ENCODE results near the gene STEAP2. TPM values are rescaled to one million over a fixed set of nuclear protein-coding genes. Genes with fewer than 3 reads are reported as not detected.

The STEAP2 gene
- total RNA-seq, 1 donor from 2014 or later, result 18.7 TPM

GRCh38 chr7:90239625-90240228, 28.2 kb downstream of the STEAP2 start:
- Histone ChIP-seq H3K4me1 (peaks cover 0 to 3% of the 10 kb centered on the region in 2 donors), H3K27me3 (no peaks in the 10 kb centered on the region), H3K36me3 (no peaks in the 10 kb centered on the region), H3K9me3 (no peaks in the 10 kb centered on the region), H3K27ac (no peak overlapping the region), H3K4me3 (no peak overlapping the region)
- no peak for DNase-seq (ENCODE audit: low spot score in 2 of 2)
- intact Hi-C loops (cut with DNase I), result loop anchor here (10.0 kb wide), 1 partner anchor 1025 kb away; the partner anchor contains the start of gene FZD1
- TF ChIP-seq CTCF (IDR thresholded peaks at IDR 0.05), result no peak

DNA sequence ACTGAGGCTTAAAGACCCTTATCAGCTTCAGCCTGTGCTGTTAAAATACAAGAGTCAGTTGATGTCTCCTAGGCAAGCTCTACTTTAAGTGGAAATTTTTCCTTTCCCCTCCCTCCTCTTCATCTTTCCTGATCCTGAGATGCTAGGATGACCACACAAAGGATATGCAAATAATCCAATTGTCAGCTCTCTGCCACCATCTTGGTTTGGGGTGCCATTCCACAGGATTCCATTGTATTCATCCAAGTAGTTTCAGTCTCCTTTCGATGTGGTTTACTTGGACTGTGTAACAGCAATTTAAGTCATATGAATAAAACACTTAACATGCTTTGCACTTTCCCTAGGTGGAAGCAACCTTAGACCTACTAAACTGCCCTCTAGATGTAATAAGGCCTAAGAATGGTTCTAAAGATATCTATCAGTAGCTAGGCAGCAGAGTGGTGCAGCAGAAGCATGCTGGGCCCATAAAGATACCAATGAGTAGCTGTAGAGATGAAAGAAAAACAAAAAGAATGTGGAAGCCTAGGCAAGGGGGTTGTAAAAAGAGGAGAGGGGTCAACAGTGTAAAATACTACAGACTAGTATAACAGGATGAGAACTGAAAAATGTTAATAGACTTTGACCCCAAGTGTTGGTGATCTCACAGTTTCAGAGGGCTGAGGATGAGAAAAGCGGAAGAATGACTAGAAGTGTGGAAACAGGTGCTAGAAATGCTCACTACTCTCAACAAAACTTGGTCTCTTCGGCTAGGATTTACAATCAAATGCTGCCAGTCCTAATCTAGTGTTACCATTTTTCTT, 31.0 kb downstream of the STEAP2 start:
- H3K4me3 ChIP-seq, result no peak overlapping the region
- intact Hi-C loops (cut with DNase I), result loop anchor here (10.0 kb wide), 1 partner anchor 1022 kb away; the partner anchor contains the start of gene FZD1
- H3K4me1 ChIP-seq, result peaks cover 3 to 8% of the 10 kb centered on the region in 2 donors
- no peaks in the 10 kb centered on the region for H3K36me3 ChIP-seq
- TF ChIP-seq CTCF (IDR thresholded peaks at IDR 0.05), result no peak
- no peaks in the 10 kb centered on the region for H3K27me3 ChIP-seq
- no peak overlapping the region for H3K27ac ChIP-seq
- H3K9me3 ChIP-seq, result no peaks in the 10 kb centered on the region
- no peak for DNase-seq (ENCODE audit: low spot score in 2 of 2)

GRCh38 chr7:90243556-90243955, 32.0 kb downstream of the STEAP2 start:
- no peaks in the 10 kb centered on the region for H3K9me3 ChIP-seq
- DNase-seq (ENCODE audit: low spot score in 2 of 2), result no peak
- peaks cover 3 to 8% of the 10 kb centered on the region in 2 donors for H3K4me1 ChIP-seq
- no peak for TF ChIP-seq CTCF (IDR thresholded peaks at IDR 0.05)
- H3K36me3 ChIP-seq, result no peaks in the 10 kb centered on the region
- no peak overlapping the region for H3K4me3 ChIP-seq
- intact Hi-C loops (cut with DNase I), result loop anchor here (10.0 kb wide), 1 partner anchor 1021 kb away; the partner anchor contains the start of gene FZD1
- H3K27ac ChIP-seq, result no peak overlapping the region
- H3K27me3 ChIP-seq, result no peaks in the 10 kb centered on the region

GRCh38 chr7:90244565-90244908, 33.0 kb downstream of the STEAP2 start:
- no peaks in the 10 kb centered on the region for H3K36me3 ChIP-seq
- no peak overlapping the region for H3K27ac ChIP-seq
- H3K27me3 ChIP-seq, result no peaks in the 10 kb centered on the region
- intact Hi-C loops (cut with DNase I), result loop anchor here (2.0 to 10.0 kb wide), 2 partner anchors 16 to 1020 kb away; partner anchors contain the start of gene FZD1
- peaks cover 3 to 8% of the 10 kb centered on the region in 2 donors for H3K4me1 ChIP-seq
- TF ChIP-seq CTCF (IDR thresholded peaks at IDR 0.05), result no peak
- no peaks in the 10 kb centered on the region for H3K9me3 ChIP-seq
- H3K4me3 ChIP-seq, result peak overlapping the region; percentile 88 to 90
- no peak for DNase-seq (ENCODE audit: low spot score in 2 of 2)

DNA sequence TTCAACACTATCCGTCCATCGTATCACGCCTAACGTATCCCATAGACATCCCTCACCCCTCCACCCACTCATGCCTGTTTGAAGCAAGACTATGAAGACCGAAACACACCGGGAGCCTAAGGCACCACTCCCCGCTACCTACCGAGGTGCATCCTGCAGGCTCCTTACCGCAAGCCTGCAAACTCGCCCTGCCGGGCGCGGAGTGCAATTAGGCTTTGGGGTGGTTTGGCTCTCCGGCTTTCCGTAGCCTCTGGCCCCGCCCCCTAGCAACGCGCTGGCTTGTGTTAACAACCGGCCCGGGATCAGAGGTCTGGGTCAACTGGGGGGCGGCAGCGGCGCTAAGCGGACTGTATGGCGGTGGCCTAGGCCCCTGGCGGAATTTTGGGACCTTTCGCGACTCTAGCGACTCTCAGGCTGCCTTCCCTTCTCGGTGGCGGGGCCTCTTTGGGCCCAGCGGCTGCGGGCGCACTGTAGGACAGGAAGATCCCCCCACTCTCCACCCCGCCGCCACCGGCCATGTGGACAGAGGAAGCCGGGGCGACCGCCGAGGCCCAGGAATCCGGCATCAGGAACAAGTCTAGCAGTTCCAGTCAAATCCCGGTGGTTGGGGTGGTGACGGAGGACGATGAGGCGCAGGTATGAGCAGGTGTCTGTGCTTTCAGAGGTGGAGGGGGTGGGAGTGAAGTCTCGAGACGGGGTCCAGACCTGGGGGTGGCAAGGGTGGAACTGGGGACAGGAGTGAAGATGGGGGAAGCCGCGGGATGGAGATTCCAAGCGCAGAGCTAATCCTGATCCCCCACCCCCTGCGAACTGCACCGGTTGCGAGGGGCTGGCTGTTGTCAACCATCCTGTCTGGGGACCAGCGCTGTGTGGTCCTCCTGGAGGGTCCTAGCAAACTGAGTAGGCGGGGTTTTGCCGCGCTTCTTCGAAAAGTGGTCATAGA, 33.6 kb downstream of the STEAP2 start, which contains the start of gene CFAP69:
TSS of gene CFAP69 (plus strand) at position 266 of the 943 bp plus-strand sequence. CDS start at position 517, 251 bp downstream.
- intact Hi-C loops (cut with DNase I), result loop anchor here (1.0 to 10.0 kb wide), 4 partner anchors 16 to 1020 kb away; partner anchors contain the start of genes FZD1, GTPBP10 and STEAP2
- Histone ChIP-seq H3K36me3 (no peaks in the 10 kb centered on the region), H3K27ac (peak within 1 kb of the TSS in 1 of 2 donors; percentile 48), H3K4me1 (peaks cover 3 to 8% of the 10 kb centered on the region in 2 donors), H3K4me3 (peak within 1 kb of the TSS; percentile 88 to 90), H3K27me3 (no peaks in the 10 kb centered on the region), H3K9me3 (no peaks in the 10 kb centered on the region)
- DNase-seq (ENCODE audit: low spot score in 2 of 2), result peak; percentile 37 to 96
- peak in 2 of 3 experiments; percentile 20 to 28 for TF ChIP-seq CTCF (IDR thresholded peaks at IDR 0.05)
